Sigmoid colon (tissue), 4 donors: ENCODE data around the gene FANCC.

Experiments
- CTCF ChIP-seq, 4 experiments: fragments of 450-650 bp in 3 of 4; fragments of 200-600 bp in 1 of 4; IDR thresholded peaks; one replicate each; pipeline ENCODE4 v1.5.1; 2016 to 2019; ENCODE audit warnings: antibody characterized with exemption in 4 of 4, mild to moderate bottlenecking in 3 of 4, moderate library complexity in 2 of 4
- EP300 ChIP-seq, 4 donors: sonication (generic); formaldehyde crosslinking; IDR thresholded peaks; one replicate each; pipeline ENCODE4 v1.6.1; 2017; ENCODE audit warnings: antibody characterized with exemption in 4 of 4
- POLR2A ChIP-seq, 2 donors: fragments of 450-650 bp; IDR thresholded peaks; one replicate each; pipeline ENCODE4 v1.6.1; 2016; ENCODE audit warnings: antibody characterized with exemption in 2 of 2, mild to moderate bottlenecking in 2 of 2, moderate library complexity in 2 of 2
- POLR2AphosphoS5 ChIP-seq, 4 donors: sonication (generic); formaldehyde crosslinking; IDR thresholded peaks; one replicate each; pipeline ENCODE4 v1.6.1; 2017; ENCODE audit warnings: antibody characterized with exemption in 4 of 4

- TF ChIP-seq CTCF (IDR thresholded peaks at IDR 0.05) (no peak), POLR2A (IDR thresholded peaks at IDR 0.05) (no peak), POLR2AphosphoS5 (IDR thresholded peaks at IDR 0.05) (no peak), EP300 (IDR thresholded peaks at IDR 0.05) (no peak)
Observed at GRCh38 chr9:95190413-95190812, 127.1 kb downstream of the FANCC start.
